Activated naive CD4-positive, alpha-beta T cell treated with anti-CD3 and anti-CD28 coated beads, Interleukin-2, amount 50 U/mL, for 72 hours (primary cell): ENCODE results near the gene CAPN2. TPM values are rescaled to one million over a fixed set of nuclear protein-coding genes. Genes with fewer than 3 reads are reported as not detected.
"Not testable (repeated sequence)": the region's sequence is repeated elsewhere in the genome, so short reads cannot be mapped to it uniquely, and the experiment has no call there.

Source experiments
- ATAC-seq, 2 donors: fragments of 150-1000 bp; cut with Tn5 transposase; 2 replicates each; pipeline ENCODE4 v1.10.0; 2021; ENCODE audit warnings: mild to moderate bottlenecking in 2 of 2, moderate library complexity in 2 of 2
- DNase-seq, 2 donors: peaks; one replicate each; pipeline ENCODE4 v3.0.0; 2021 to 2022; ENCODE audit warnings: low spot score in 2 of 2
- H3K27ac Mint-ChIP-seq, 2 donors: one replicate each; pipeline ENCODE4 v1.8.0; 2022; ENCODE audit warnings: mild to moderate bottlenecking in 2 of 2, mixed read lengths in 2 of 2
- H3K36me3 Mint-ChIP-seq, 2 donors: one replicate each; pipeline ENCODE4 v1.8.0; 2022; ENCODE audit warnings: mixed read lengths in 2 of 2
- H3K9me3 Mint-ChIP-seq, 2 donors: one replicate each; pipeline ENCODE4 v1.8.0; 2022; ENCODE audit warnings: mixed read lengths in 2 of 2
- total RNA-seq, 2 donors: library from RNA; stranded (reverse); gene quantifications; one replicate each; pipeline ENCODE4 v1.2.3, GENCODE V29; 2022

Gene CAPN2
- total RNA-seq, 2 donors from 2014 or later: 7.0 to 36.8 TPM

- ATAC-seq: no peak
- H3K27ac Mint-ChIP-seq: peak overlapping the region; percentile 26 to 34
These were observed 102.9 kb downstream of the CAPN2 start for GRCh38 chr1:223815020-223815853.

GRCh38 chr1:223815865-223816264 lies 103.5 kb downstream of the CAPN2 start:
- Mint-ChIP-seq H3K27ac (no peak overlapping the region), H3K9me3 (no peaks in the 10 kb centered on the region), H3K36me3 (peaks cover 16 to 25% of the 10 kb centered on the region in 2 donors)
- ATAC-seq (no peak), DNase-seq (no peak)

More at GRCh38 chr1:223815020-223815853, 102.9 kb downstream of the CAPN2 start:
- DNase-seq: no peak
- no peaks in the 10 kb centered on the region for H3K9me3 Mint-ChIP-seq
- peaks cover 16 to 20% of the 10 kb centered on the region in 2 donors for H3K36me3 Mint-ChIP-seq

GRCh38 chr1:223817265-223817664 lies 104.9 kb downstream of the CAPN2 start:
- H3K36me3 Mint-ChIP-seq: peaks cover 16 to 26% of the 10 kb centered on the region in 2 donors
- ATAC-seq, H3K9me3 Mint-ChIP-seq, H3K27ac Mint-ChIP-seq, DNase-seq: not testable (repeated sequence)

- Mint-ChIP-seq H3K27ac (peak overlapping the region in 1 of 2 donors; percentile 31), H3K9me3 (no peaks in the 10 kb centered on the region), H3K36me3 (peaks cover 4 to 5% of the 10 kb centered on the region in 2 donors)
- ATAC-seq (no peak), DNase-seq (no peak)
These were observed 107.6 kb downstream of the CAPN2 start for GRCh38 chr1:223819730-223820514.

- Mint-ChIP-seq H3K9me3 (no peaks in the 10 kb centered on the region), H3K36me3 (peaks cover 4 to 5% of the 10 kb centered on the region in 2 donors), H3K27ac (no peak overlapping the region)
- no peak for ATAC-seq
- DNase-seq: no peak
These were observed 108.1 kb downstream of the CAPN2 start for GRCh38 chr1:223820515-223820858.

GRCh38 chr1:223820971-223821370 lies 108.6 kb downstream of the CAPN2 start:
- H3K27ac Mint-ChIP-seq: no peak overlapping the region
- ATAC-seq (no peak), DNase-seq (no peak)
- no peaks in the 10 kb centered on the region for H3K9me3 Mint-ChIP-seq
- H3K36me3 Mint-ChIP-seq: peaks cover 4 to 8% of the 10 kb centered on the region in 2 donors

GRCh38 chr1:223824287-223824686 lies 111.9 kb downstream of the CAPN2 start:
- no peak for ATAC-seq
- no peak for DNase-seq

GRCh38 chr1:223824712-223825111 lies 112.4 kb downstream of the CAPN2 start:
- Mint-ChIP-seq H3K9me3 (no peaks in the 10 kb centered on the region), H3K27ac (no peak overlapping the region), H3K36me3 (peaks cover 4 to 28% of the 10 kb centered on the region in 2 donors)
- DNase-seq: no peak
- ATAC-seq: no peak

More at GRCh38 chr1:223824287-223824686, 111.9 kb downstream of the CAPN2 start:
- H3K9me3 Mint-ChIP-seq: no peaks in the 10 kb centered on the region
- H3K27ac Mint-ChIP-seq: no peak overlapping the region
- H3K36me3 Mint-ChIP-seq: peaks cover 4 to 28% of the 10 kb centered on the region in 2 donors

Other genes with a start within 250 kb of the CAPN2 start
- not detected for gene CAPN8, start 46.8 kb upstream of the CAPN2 start, total RNA-seq
- 10 to 100 TPM; 21.9 to 57.1 TPM for gene TP53BP2, start 133.4 kb downstream of the CAPN2 start, total RNA-seq